ENCODE results near the gene CD177.
"Not testable (repeated sequence)": the region's sequence is repeated elsewhere in the genome, so short reads cannot be mapped to it uniquely, and the experiment has no call there.

The CD177 gene
- 0 reads per million in 2 donors for total RNA-seq

GRCh38 chr19:43353606-43354304 is at the start of gene CD177:
Gene CD177 (plus strand): TSS chr19:43353686. CDS start chr19:43353715, 29 bp downstream.
- DNase-seq: no peak

DNA sequence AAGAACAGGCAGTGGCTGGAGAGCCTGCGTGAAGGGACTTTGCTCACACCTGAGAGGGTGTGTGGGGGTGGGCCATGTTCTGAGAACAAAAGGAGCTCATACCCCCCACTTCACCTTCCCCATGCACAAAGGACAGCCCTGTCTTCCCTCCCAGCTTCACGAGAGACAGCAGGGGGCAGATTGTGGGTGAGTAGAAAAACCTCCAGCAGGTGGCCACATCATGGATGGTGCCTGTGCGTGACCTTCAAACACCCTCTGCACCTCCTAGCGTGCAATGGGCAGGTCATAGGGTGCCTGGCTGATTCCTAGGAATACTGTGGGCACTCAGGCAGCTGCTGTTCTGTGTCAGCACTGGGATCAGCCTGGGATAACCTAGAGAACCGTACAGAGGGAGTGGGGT is 47.8 kb upstream of the CD177 start:
- no peak for DNase-seq

DNA sequence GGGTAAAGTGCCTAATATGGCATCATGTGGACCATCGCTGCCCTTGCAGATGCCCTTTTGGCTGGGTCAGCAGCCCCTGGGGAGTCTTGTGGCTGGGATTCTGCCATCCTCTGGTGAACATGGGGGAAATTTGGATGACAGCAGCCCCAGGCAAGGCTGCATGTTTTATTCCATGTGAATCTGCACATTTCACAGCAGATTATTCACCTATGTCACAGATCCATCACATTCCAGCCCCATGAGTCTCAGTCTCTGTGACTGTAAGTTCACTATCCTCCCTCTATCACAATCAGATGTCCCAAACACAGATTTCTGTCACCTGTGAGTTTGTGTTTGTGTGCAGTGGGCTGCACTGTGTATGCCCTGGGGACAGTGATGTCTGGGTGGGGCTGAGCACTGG is 47.4 kb upstream of the CD177 start:
- no peak for DNase-seq

- no peak for DNase-seq
These were observed 45.2 kb upstream of the CD177 start for GRCh38 chr19:43308244-43308815.

DNA sequence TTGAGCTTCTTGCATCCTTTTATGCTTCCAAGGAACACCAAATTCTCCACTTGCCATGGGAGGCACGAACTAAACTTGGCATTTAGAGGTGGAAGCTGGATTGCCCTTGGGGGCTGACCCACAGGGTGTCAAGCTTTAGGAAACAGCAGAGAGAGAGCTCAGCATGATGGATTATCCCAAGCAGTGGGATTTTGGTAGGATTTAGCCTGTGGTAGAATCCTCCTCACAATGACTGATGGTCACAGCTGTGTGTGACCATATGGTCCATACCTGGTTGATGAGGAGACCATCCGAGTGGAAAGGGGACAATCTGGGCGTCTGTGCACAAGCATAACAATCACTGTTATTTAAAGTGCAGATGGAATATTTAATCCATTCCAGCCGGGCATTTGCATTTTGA is 44.0 kb upstream of the CD177 start:
- no peak for DNase-seq

GRCh38 chr19:43310221-43310620 is 43.3 kb upstream of the CD177 start:
- DNase-seq: no peak

- DNase-seq: no peak
These were observed 42.2 kb upstream of the CD177 start for GRCh38 chr19:43311256-43311655.

GRCh38 chr19:43311706-43312105 is 41.8 kb upstream of the CD177 start:
- DNase-seq: no peak

DNA sequence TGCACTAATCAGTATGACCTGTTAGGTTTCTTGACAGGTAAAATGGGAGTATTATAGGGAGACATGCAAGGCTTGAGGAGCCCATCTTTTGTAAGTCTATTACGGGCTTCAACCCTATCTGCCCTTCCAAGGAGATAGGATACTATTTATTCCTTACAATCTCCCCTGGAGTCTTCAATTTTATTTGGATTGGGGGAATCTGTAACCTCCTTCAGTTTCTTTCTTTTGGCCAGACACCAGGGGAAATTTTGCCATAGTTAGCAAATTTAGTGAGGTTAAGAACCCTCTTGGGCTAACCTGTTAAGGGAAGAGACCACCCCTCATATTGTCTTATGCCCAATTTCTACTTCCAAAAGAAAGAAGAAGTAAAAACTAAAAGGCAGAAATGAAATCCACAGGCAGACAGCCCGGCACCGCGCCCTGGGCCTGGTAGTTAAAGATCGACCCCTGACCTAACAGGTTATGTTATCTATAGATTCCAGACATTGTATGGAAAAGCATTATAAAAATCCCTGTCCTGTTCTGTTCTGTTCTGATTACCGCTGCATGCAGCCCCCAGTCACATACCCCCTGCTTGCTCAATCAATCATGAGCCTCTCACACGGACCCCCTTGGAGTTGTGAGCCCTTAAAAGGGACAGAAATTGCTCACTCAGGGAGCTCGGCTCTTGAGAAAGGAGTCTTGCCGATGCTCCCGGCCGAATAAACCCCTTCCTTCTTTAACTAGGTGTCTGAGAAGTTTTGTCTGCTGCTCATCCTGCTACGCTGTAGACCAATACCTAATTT is 39.6 kb upstream of the CD177 start:
- DNase-seq: no peak

DNA sequence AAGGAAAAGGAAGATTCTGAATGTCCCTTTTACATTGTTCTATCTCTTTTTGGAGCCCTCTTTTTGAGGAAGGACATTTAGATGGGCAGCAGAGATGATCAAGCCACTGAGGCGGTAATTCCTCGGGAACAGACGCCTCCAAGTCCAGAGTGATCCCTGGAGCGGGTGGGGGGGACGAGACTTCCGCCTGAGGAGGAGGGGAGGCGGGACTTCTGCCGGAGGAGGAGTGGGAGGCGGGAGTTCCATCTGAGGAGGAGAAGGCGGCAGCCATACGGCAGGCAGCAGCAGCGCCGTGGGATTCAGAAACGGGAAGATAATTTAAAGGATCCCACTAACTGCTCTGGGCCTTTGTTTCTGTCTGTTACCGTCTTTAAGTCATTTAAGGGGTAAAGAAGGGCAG is 37.6 kb upstream of the CD177 start:
- DNase-seq: no peak

- DNase-seq: no peak
These were observed 36.7 kb upstream of the CD177 start for GRCh38 chr19:43316591-43317319.

GRCh38 chr19:43318203-43318602 is 35.3 kb upstream of the CD177 start:
- no peak for DNase-seq

- DNase-seq: no peak
These were observed 34.6 kb upstream of the CD177 start for GRCh38 chr19:43318796-43319314.

GRCh38 chr19:43320546-43320945 is 32.9 kb upstream of the CD177 start:
- DNase-seq: no peak

DNA sequence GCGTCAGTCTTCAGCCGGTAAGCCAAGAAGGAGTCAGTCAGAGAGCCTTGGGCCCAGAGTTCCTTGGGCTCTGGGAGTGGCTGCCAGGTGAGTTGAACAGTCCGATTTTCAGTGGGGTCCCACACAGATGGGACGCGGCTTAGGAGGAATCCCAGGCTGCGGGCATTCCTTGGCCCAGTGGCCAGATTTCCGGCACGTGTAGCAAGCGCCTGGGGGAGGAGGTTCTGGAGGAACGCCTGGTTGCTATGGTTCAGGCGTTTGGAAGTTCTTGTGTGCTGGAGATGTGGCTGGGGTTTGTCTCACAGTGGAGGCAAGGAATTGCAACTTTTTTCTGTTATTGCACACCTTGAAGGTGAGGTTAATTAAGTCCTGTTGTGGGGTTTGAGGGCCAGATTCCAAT is 26.7 kb upstream of the CD177 start:
- not testable (repeated sequence) for DNase-seq

DNA sequence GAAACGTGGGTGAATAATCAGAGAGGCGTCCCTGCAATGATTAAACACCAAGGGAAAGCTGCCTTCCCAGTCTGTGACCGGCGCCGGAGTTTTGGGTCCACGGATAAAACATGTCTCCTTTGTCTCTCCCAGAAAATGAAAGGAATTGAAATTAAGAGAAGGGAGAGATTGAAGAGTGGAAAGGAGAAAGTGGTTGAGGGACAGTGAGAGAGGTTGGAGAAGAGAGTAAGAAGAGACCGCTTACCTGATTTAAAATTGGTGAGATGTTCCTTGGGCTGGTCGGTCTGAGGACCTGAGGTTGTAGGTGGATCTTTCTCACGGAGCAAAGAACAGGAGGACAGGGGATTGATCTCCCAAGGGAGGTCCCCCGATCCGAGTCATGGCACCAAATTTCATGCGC is 24.9 kb upstream of the CD177 start:
- DNase-seq: not testable (repeated sequence)

DNA sequence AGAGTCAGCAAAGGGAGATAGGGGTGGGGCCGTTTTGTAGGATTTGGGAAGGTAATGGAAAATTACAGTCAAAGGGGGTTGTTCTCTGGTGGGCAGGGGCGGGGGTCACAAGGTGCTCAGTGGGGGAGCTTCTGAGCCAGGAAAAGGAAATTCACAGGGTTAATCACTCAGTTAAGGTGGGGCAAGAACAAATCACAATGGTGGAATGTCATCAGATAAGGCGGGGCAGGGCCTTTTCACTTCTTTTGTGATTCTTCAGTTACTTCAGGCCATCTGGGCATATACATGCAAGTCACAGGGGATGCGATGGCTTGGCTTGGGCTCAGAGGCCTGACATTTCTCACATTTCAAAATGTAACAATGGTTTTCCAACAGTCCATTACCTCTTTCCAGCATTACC is 24.4 kb upstream of the CD177 start:
- DNase-seq: not testable (repeated sequence)

DNA sequence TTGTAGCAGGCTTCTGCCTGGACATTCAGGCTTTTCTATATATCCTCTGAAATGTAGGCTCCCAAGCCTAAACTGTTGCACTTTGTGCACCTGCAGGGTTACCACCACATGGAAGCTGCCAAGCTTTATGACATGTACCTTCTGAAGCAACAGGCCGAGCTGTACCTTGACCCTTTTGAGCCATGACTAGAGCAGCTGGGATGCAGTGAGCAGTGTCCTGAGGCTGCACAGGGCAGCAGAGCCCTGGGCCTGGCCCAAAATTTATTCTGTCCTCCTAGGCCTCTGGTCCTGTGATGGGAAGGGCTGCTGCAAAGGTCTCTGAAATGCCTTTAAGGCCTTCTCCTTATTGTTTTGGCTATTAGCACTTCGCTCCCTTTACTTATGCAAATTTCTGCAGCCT is 23.5 kb upstream of the CD177 start:
- DNase-seq: no peak

- DNase-seq: no peak
These were observed 22.6 kb upstream of the CD177 start for GRCh38 chr19:43330726-43331434.

DNA sequence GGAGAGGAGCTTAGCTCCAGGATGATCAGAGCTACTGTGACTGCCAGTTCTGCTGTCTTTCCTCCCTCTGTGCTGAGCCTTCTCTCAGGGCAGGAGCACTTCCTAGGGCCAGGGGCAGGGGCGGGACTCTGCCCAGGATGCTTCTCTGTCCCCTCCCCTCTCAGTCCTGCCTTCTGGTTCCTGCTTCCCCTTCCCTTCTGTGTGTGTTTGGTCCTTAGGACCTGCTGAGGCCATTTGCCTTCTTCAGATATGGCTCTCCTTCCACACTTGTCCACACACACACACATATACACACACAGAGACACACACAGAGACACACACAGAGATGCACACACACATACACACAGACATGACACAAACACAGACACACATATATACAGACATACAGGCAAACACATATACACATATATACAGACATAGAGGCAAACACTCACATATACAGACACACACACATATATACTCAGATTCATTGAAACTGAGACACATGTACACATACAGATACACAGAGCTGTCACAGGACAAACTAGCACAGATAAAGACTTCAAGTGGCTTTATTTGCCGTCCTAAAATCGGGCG is 22.0 kb upstream of the CD177 start:
- no peak for DNase-seq

DNA sequence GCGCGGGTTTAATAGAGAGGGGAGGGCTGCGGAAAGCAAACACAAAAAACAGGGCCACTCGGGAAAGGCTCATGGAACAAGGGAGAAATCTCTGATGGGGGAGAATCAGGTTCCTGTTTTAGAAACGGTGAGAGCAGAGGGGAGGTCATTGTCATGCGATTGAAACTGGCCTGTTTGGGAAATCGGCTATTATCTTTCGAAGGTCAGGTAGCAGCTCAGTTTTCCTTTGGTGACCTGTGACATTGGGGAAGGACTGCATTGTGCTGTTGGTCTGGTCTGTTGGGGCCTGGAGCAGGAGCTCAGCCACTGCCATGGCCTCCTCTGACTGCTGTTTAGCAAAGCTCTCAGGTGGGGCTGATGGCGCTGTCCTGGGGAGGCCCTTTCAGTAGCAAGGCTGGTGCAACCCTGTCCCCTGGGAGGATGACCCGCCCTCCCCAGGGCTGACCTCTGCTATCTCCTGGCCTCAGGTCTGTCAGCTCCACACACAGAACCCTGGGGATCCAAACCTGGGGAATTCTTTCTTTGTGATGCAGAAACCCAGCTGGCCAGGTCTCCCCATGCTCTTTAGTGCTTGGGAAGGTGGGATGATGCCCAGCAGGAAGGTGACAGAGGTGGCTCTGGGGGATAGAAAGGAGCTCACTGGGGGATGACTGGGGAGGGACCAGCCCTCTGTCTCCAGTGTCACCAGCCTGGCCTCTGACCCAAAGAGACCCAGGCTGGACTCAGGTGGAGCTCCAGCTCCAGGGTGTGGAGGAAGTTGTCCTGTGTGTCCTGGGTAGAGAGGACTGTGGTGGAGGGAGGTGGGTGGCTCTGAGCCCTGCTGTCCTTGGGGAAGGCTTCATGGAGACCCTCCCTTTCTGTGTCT is 21.2 kb upstream of the CD177 start:
- DNase-seq: no peak
